HG02970 (cell line): Measurements from ENCODE around the gene FKBP5.
A peak's percentile ranks its signal among the peaks of the same experiment; 100 is the strongest.
"Not testable (repeated sequence)": the region's sequence is repeated elsewhere in the genome, so short reads cannot be mapped to it uniquely, and the experiment has no call there.

Source experiments
- ATAC-seq: cut with Tn5 transposase; IDR thresholded peaks from one replicate; pipeline ENCODE4 v1.9.1; 2021; ENCODE audit warnings: mild to moderate bottlenecking, moderate library complexity, moderate number of reproducible peaks; ENCODE audit not compliant: unreplicated experiment, low FRiP score

Gene FKBP5

DNA sequence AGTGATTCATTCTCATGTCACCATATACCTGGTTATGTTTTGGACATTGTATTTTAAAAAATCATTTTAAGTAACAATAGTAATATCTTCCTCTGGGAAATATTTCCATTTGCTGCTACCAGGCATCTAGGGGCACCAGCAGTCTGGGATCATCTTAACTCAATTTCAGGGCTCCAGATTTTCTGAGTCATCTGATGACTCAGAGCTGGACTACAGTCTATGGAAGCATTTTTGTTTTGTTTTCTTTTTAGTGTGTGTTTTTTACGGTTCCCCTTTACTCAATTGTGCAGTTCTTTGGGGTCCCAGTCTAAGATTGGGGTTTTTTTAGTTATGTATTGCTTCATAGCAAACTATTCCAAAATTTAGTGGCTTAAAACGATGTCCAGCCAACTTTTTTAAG lies 5.7 kb upstream of the FKBP5 start:
- no peak for ATAC-seq

DNA sequence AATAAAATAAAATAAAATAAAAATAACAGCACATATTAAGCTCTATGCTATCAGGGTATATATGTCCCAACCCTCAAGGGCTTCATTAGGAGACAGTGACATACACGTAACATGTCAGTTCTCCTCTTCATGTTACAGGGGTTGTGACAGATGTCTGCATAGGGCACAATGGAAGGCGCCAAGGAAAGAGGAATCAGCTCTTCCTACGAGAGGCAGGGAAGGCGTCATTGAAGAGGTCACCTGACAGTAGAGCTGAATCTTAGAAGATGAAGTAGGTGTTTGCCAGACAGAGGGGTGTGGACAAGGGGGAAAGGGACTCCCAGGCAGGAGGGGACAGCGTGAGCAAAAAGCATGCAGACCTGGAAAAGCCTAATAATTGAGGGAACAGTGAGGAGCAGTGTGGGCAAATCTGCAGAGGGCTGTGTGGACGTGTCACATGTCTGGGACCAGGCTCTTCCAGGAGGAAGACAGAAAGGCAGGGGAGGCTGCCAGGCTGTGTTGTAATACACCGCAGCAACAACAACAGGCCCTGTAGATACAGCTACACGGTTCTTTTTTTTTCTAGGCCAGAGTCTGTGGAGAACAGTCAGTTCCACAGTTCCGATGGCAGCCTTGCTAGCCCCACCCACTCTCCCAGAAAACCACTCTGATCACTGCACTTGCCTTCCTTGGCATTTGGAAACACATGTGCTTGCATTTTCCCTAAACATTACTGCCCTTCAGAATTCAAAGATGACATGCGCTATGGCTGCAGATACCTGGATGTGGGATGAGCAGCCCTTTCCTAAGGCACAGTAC lies 2.5 kb upstream of the FKBP5 start:
- no peak for ATAC-seq

DNA sequence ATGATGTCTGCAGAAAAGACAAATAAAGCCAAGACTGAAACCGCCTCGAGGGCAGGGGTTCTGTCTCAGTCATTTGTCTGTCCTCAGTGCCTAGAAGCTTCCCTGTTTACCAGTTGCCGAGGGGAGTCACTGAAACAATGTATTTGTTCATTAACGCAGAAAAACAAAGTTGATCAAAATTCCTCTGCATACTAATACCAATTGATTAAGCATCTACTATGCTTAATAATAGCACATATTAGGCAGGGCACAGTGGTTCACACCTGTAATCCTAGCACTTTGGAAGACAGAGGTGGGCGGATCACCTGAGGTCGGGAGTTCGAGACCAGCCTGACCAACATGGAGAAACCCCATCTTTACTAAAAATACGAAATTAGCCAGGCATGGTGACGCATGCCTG lies 1.8 kb upstream of the FKBP5 start:
- no peak for ATAC-seq

DNA sequence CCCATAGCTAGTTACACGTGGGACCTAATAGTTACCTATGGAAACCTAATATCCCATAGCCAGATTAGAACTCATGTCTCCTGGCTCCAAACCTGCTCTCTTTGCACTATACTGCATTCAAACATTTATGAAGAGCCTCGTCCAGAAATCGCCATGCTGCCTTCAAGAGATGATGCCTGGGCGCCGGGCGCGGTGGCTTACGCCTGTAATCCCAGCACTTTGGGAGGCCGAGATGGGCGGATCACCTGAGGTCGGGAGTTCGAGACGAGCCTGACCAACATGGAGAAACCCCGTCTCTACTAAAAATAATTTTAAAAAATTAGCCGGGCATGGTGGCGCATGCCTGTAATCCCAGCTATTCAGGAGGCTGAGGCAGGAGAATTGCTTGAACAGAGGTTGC lies 1.3 kb upstream of the FKBP5 start:
- ATAC-seq: not testable (repeated sequence)

DNA sequence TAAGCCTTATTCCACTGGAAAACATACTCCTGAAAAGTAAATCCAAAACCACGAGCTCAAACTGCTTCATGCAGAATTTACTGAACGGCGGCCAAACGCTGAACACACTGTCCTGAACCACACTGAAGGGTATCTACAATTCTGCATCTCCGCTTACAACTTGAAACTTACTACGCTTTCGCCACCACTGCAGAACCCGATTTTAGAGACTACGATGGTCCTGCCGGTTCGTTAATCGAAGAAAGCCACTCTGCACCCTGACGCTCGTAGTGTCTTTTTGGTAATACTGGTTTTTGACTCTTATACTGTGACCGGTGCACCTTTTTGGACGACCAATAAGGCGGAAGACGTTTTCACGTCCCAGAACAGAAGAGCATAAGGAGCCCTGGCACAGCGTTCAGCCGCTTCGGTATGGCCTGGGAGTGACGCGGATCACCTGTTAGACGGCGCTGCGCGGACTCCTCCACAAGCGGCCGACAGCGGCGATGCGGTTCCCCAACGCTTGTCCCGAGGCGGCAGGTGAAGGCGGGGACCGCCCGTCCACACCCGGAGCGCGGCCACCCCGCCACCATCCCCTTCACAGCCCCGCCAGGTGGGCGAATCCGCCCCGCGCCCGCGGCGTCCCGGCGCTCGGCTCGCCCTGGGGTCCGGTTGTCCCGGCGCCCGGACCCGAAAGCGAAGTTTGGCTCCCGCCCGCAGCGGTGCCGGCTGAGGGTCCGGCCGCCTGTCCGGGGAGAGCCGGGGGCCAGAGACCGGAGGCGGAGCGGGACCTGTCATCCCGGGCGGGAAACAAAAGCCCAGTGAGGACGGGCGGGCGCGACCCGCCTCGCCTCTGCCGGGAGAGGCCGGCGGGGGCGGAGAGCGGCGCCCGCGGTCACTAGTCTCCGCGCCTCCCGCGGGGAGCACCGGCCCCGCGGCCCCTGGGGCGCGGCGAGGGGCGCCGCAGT lies 784 bp downstream of the FKBP5 start:
- peak; percentile 29 for ATAC-seq

DNA sequence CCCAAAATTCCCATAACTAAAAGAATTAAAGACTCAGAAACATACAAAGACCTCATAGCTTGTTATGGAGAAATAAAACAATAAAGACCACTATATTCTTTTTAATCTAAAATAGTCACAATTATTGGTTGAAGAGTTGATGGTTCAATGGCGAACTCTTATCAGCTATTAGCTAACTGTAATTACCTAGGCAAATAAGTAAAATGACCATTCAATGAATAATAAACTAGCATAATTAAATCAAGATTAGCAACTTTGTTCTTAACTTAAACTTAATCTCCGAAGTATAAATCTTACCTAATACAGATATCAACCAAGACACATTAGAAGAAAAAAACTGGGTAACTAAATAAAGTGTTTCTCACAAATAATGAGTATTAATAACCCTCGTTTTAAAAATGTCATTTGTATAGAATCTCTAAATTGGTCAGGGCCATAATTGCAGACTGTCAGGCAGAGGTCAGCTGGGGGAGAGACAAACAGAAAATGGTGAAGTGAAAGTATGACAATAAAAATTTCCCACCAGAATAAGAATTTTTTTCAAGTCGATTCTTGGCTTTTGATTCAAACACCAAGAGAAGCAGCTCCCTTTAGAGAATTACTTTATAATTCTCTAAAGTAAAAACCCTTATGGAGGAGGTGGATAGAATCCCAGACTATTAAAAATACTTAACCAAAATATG lies 1.7 kb downstream of the FKBP5 start:
- ATAC-seq: no peak

DNA sequence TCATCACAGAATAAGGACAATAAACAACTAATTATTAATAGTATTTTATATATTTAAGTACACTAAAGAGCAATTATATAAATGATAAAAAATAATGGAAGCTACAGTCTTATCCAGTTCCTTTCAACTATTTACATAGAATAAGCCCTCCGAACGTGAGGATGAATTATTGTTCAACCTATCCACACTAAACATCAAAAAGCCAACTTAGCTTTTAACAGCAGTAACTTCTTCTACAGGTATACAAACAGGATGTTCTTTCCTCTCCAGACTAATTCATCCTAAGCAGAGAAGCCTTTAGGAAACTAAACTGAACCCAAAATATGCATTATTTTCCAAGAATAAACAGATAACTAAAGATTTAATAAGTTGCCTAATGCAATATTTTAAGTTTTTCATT lies 2.3 kb downstream of the FKBP5 start:
- ATAC-seq: no peak

DNA sequence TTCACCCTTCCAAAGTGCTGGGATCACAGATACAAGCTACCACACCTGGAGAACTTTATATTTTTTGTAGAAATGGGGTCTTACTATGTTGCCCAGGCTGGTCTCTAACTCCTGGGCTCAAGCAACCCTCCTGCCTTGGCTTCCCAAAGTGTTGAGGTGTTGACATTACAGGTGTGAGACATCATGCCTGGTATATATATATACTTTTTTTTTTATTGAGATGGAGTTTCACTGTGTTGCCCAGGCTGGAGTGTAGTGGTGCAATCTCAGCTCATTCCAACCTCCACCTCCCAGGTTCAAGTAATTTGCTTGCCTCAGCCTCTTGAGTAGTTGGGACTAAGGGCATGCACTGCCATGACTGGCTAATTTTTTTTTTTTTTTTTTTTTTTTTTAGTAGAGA lies 5.4 kb downstream of the FKBP5 start:
- no peak for ATAC-seq

DNA sequence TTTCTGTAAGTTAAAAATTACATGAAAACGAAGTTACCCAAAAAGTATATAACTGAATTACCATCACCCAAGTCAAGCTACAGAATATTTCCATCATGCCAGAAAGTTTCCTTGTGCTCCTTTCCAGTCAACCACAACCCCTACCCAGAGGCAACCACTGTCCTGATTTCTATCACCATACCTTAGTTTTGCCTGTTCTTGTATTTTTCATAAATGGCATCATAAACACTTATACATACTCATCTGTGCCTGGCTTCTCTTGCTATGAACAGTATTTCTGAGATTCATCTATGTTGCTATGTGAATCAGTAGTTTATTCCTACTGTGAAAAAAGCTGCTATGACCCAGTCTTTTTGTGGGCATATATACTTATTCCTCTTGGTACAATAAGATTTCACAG lies 7.4 kb downstream of the FKBP5 start:
- ATAC-seq: no peak

DNA sequence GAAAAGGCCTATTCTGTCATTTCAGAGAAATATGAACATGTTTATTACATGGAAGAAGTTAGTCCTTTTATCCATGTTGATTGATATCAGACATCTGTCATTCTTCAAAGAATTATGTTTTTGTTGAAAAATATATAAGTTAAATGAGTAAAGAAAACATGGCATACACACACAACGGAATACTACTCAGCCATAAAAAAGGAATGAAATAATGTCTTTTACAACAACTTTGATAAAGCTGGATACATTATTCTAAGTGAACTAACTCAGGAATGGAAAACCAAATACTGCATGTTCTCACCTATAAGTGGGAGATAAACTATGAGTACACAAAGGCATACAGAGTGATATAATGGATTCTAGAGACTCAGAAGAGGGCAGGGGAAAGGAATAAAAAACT lies 9.3 kb downstream of the FKBP5 start:
- ATAC-seq: no peak

DNA sequence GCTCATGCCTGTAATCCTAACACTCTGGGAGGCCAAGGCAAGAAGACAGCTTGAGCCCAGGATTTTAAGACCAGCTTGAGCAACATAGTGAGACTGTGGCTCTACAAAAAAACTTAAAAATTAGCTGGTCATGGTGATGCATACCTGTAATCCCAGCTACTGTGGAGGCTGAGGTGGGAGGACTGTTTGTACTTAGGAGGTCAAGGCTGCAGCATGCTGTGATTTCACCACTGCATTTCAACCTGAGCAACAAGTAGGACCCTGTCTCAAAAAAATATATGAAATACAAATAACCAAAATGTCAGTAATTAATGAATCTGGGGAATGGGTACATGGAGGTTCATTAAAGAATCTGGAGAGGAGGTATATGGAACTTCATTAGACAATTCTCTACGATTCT lies 9.9 kb downstream of the FKBP5 start:
- no peak for ATAC-seq

DNA sequence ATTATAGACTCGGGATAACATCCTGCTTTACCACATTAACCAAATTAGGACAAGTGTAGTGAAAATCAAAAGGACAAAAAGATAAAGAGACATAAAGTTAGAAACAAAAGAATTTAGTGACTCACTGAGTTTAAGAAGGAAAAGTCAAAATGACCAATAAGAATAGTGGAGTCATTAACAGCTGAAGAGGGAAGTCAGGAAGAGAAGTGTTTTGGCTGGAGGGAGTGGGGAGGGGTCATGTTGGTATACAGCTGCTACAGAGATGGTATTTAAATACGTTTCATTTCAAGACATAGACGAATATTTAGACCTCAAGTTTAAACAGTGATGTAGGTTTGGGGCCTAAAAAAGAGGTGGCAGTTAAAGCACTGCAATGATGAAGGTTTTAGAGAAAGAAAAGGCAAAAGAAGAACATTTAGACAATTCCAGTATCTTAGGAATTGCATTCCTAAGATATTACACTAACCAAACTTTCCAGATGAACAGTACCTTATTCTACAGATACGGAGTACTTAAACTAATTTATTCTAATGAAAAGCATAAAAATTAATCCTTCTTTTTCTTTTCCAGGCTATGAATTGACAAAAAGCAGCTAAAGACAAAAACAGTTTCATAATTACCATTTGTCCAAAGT lies 10.6 kb downstream of the FKBP5 start:
- no peak for ATAC-seq

DNA sequence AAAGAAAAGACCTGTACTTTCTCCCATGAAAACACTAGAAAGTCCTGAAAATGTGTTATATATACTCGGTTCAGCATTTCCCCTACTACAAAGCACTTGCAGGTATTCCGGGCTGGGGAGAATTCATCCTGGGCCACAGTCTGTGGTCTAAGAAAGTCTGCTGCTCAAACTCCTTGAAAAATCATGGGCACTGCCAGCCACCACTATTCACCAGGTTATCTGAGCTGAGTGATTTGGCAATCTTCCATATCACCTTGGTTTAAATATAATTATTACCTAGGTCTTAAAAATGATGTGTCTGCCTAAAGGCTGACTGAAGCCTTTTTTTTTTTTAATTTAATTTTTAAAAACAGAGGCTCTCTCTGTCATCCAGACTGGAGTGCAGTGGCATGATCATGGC lies 11.3 kb downstream of the FKBP5 start:
- ATAC-seq: no peak

DNA sequence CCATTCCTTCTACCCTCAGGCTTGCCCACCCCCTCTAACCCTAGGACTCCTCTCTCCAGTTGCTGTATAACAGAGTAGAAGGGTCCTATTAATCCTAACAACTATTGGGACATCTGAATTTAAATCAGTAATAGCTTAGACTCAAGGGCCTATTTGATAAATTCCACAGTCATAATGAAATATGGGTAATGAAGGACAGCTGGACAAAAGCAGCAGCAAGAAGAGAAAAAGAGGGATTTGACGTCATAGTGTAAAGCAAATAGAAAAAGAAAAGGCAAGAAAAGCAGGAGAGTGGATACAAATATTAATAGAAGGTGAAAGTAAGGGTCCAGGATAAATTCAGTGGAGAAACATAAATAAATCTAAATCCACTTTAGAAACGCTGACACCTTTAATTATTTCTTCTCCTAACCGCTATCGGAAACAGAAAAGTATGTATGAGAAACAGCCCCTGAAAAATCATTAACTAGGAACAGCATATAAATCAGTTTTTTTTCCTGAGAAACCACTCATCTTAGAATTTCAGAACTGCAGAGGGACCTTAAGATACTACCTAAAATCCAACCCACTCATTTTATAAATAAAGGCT lies 12.8 kb downstream of the FKBP5 start:
- ATAC-seq: no peak

DNA sequence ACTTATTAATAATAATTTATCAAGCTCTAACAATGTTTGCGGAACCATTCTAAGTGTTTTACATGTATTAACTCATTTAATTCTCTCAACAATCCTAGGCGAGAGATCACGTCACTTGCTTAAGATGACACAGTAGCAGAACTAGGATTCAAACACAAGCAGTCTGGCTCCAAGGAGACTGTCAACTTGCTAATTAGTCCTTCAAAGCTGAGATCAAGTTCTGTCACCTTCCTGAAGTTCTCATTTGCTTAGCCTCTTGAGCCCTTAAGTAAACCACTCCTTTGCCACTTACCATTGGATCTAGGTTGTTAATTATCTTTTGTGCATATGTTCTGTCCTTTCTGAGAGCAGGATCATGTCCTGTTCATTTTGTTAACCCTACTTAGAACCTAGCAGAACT lies 14.1 kb downstream of the FKBP5 start:
- no peak for ATAC-seq

DNA sequence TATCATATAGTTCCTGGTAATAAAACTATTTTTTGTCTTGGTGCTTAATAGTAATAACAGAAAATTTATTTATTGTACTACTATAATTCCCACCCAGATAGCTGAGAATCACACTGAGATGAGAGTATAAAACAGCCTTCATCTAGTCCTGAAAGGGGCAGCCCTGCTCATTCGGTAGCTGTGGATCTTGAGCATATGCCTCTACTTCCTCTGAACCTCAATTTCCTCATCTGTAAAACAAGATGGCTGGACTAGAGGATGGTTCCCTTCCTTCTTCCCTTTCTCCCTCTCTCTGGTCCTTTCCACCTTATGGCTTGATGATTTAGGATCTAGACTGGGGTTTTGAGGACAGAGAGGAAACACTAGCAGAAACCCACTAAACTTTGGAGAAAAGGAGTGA lies 15.0 kb downstream of the FKBP5 start:
- no peak for ATAC-seq

DNA sequence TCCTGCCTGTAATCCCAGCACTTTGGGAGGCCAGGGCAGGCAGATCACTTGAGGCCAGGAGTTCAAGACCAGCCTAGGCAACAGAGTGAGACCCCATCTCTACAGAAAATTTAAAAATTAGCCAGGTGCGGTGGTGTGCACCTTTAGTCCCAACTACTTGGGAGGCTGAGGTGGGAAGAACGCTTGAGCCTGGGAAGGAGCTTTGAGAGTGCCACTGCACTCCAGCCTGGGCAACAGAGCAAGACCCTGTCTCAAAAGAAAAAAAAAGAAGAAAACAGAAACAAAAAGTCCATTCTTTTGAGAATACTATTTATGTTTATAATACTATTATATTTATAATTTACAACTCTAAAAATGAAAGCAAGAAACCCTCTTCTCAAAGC lies 15.4 kb downstream of the FKBP5 start:
- not testable (repeated sequence) for ATAC-seq

DNA sequence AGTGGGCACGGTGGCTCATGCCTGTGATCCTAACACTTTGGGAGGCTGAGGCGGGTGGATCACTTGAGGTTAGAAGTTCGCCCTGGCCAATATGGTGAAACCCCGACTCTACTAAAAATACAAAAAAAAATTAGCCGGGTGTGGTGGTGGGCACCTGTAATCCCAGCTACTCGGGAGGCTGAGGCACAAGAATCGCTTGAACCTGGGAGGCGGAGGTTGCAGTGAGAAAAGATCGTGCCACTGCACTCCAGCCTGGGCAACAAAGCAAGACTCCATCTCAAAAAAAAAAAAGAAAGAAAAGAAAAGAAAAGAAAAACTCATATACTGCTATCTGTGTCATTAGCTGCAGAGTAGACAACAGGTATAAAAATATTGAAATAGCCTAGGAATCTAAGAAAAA lies 18.3 kb downstream of the FKBP5 start:
- not testable (repeated sequence) for ATAC-seq

DNA sequence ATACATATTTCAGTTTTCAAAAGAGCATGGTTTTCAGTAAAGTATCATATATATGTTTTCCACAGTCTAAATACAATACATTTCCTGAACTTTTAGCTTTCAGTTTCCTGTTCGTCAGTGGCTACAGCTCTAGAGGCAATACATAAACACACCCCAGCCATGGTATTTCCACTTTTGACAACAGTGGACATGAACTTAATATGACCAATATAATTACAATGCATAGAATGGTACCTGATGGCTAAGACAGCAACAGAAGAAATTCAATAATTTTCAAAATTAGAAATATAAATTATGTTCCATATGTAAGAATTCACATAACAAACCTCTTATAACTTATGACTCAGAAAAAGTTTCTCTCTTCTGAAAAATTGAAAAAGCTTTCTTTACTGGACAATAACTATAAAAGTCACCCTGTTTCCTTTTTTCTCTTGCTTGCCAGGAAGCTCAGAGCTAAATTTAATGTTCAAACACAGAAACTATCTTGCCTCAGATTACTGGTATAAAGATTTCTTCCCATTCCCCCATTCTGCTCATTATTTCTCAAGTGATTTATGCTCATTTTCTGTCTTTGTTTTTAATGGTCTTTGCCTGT lies 19.2 kb downstream of the FKBP5 start:
- no peak for ATAC-seq
